Inferior parietal cortex (tissue), 1 donor: ENCODE results near the gene CETN2.
"Not testable (repeated sequence)": the region's sequence is repeated elsewhere in the genome, so short reads cannot be mapped to it uniquely, and the experiment has no call there.

ENCODE experiments used
- DNase-seq: peaks from one replicate; pipeline ENCODE4 v3.0.0-alpha.2; 2016; ENCODE audit errors: extremely low spot score

Gene CETN2

GRCh38 chrX:152832520-152832919, 2.0 kb upstream of the CETN2 start:
- DNase-seq, result no peak

- no peak for DNase-seq
Observed at GRCh38 chrX:152831391-152831790, 834 bp upstream of the CETN2 start.

GRCh38 chrX:152824841-152825374, 5.6 kb downstream of the CETN2 start:
- DNase-seq, result no peak

- no peak for DNase-seq
Observed at GRCh38 chrX:152823657-152824056, 6.9 kb downstream of the CETN2 start.

- DNase-seq, result no peak
Observed at GRCh38 chrX:152822383-152823086, 8.0 kb downstream of the CETN2 start.

GRCh38 chrX:152821145-152821765, 9.3 kb downstream of the CETN2 start:
- no peak for DNase-seq

- DNase-seq, result no peak
Observed at GRCh38 chrX:152819732-152820131, 10.8 kb downstream of the CETN2 start.

GRCh38 chrX:152819266-152819665, 11.3 kb downstream of the CETN2 start:
- DNase-seq, result no peak

GRCh38 chrX:152818356-152818755, 12.2 kb downstream of the CETN2 start:
- DNase-seq, result no peak

GRCh38 chrX:152817078-152817764, 13.3 kb downstream of the CETN2 start:
- peak; percentile 39 for DNase-seq

GRCh38 chrX:152814048-152814447, 16.5 kb downstream of the CETN2 start:
- DNase-seq, result no peak

- no peak for DNase-seq
Observed at GRCh38 chrX:152813206-152813605, 17.4 kb downstream of the CETN2 start.

- DNase-seq, result peak; percentile 19
Observed at GRCh38 chrX:152810403-152810802, 20.2 kb downstream of the CETN2 start.

GRCh38 chrX:152806035-152806434, 24.5 kb downstream of the CETN2 start:
- no peak for DNase-seq

GRCh38 chrX:152798945-152799344, 31.6 kb downstream of the CETN2 start:
- DNase-seq, result no peak

- DNase-seq, result not testable (repeated sequence)
Observed at GRCh38 chrX:152787062-152787461, 43.5 kb downstream of the CETN2 start.
